Measurements from ENCODE around the gene ZCWPW1.

The ZCWPW1 gene

DNA sequence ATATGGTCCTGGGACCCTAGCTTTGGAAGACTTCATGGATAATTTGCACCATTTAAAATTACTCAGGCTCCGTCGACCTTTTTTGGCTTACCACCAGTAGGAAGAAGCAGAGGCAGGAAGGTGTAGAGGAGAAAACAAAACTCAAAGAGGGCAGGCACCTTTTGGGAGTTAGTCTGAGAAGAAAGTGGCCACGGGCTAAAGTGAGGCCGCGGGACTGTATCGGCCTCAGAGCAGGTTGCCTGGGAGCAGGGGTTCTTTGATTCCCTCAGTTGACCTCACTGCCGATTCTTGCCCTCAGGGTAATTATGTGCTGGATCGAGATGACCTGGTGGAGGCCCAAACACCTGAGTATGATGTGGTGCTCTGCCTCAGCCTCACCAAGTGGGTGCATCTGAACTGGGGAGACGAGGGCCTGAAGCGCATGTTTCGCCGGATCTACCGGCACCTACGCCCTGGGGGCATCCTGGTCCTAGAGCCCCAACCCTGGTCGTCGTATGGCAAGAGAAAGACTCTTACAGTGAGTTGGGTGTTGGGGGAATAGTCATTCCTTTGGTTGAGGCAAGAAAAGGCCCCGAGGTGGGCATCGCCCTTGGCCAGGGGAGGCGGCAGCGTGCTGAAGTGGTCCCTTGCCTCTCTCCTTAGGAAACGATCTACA, 4.2 kb upstream of the ZCWPW1 start:
- in situ Hi-C loops (cut with HindIII; ENCODE audit: low sequenced_read_pairs) = no loop called here

DNA sequence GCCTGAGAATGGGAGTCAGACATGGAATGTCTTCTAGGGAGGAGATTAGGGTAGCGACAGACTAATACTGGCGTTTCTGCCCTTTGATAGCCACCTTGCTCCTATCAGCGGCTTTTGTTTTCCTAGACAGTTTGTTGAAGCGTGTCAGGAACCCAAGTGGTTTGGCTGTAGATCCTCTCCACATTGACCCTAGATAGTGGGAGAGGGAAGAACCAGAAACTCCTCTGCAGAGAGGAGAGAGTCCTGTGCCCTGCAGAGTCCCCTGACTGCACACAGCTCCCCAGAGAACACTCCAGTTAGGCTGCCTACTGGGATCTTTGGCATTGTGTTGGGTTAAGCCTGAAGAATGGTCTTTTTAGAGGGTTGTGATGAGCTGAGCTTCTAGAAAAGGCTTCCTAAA, 3.5 kb upstream of the ZCWPW1 start:
- in situ Hi-C loops (cut with HindIII; ENCODE audit: low sequenced_read_pairs) = no loop called here

DNA sequence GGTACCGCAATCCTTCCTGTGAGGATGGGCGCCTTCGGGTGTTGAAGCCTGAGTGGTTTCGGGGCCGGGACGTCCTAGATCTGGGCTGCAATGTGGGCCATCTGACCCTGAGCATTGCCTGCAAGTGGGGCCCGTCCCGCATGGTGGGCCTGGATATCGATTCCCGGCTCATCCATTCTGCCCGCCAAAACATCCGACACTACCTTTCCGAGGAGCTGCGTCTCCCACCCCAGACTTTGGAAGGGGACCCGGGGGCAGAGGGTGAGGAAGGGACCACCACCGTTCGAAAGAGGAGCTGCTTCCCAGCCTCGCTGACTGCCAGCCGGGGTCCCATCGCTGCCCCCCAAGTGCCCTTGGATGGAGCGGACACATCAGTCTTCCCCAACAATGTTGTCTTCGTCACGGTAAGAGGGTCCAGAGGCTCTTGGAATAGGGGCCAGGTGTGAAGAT, 2.8 kb upstream of the ZCWPW1 start:
- in situ Hi-C loops (cut with HindIII; ENCODE audit: low sequenced_read_pairs) = no loop called here

DNA sequence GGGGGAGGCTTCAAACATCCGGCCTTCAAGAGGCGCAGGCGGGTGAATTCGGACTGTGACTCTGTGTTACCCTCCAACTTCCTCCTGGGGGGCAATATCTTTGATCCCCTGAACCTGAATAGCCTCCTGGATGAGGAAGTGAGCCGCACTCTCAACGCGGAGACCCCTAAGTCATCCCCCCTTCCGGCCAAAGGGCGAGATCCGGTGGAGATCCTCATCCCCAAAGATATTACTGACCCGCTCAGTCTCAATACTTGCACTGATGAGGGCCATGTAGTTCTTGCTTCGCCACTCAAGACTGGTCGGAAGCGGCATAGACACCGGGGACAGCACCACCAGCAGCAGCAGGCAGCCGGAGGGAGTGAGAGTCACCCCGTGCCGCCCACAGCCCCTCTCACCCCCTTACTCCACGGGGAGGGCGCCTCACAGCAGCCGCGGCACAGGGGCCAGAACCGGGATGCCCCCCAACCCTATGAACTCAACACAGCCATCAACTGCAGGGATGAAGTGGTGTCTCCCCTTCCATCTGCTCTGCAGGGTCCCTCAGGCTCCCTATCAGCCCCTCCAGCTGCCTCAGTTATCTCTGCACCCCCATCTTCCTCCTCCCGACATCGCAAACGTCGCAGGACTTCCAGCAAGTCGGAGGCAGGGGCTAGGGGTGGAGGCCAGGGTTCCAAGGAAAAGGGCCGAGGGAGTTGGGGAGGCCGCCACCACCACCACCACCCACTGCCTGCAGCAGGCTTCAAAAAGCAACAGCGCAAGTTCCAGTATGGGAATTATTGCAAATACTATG, 2.2 kb upstream of the ZCWPW1 start:
- in situ Hi-C loops (cut with HindIII; ENCODE audit: low sequenced_read_pairs) = no loop called here

DNA sequence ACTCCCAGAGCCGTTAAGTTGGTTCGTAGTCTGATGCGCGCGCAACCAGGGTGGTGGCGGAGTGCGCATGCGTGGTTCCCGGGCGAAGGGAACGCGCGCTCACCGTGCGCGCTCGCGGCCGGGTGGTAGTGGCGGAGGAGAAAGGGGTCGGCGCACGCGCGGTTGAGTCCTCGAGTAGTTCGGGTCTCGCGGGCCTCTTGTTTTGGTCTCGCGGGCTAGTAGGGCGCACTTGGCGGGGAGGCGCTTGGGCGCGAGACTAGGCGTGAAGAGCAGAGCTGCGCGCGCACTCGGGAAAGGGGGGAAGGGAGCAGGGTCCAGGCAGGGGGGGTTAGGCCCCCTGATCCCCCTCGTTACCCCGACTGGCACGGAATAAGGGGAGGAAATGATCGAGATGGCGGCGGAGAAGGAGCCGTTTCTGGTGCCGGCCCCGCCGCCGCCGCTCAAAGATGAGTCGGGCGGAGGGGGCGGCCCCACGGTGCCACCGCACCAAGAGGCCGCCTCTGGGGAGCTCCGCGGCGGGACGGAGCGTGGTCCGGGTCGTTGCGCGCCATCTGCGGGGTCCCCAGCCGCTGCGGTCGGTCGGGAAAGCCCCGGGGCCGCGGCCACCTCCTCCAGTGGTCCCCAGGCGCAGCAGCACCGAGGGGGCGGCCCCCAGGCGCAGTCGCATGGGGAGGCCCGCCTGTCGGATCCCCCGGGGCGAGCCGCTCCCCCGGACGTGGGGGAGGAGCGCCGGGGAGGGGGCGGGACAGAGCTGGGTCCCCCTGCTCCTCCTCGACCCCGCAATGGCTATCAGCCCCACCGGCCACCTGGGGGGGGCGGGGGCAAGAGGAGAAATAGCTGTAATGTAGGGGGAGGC, 1.4 kb upstream of the ZCWPW1 start, which contains the start of gene MEPCE:
MEPCE (plus strand) TSS at position 195 of the 856 bp plus-strand sequence; CDS start at position 383, 188 bp downstream.
- in situ Hi-C loops (cut with HindIII; ENCODE audit: low sequenced_read_pairs) = no loop called here

DNA sequence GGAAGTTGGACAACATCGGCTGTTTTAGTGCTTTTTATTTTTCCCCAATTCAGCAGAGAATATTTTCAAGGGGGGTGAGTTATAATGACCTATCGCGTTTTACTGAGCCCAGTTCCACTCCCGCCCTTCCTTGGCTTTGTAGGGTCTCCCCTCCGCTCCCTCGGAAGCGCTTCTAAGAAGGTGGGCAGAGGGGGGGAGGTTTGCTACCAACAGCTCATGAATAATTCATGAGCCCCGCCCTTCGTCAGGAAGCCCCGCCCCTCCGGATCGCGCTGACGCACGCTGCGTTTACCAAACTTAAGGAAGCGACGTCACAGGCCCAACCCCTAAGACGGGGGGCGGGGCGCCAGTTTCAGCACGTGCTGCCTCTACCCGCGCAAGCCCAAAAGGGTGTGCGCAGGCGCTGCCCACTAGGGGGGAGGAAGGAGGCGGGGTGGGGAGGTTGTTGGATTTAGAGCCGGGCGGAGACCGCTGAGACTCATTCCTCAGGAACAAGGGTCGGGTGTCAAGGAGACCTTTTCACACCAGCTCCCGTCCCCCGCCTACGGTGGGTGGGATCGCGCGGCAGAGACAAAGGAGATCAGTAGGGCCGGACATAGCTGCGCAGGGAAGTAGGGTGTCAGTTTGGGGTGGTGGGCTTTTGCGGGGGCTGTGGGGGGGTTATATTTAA, 599 bp upstream of the ZCWPW1 start:
- in situ Hi-C loops (cut with HindIII; ENCODE audit: low sequenced_read_pairs) = no loop called here

DNA sequence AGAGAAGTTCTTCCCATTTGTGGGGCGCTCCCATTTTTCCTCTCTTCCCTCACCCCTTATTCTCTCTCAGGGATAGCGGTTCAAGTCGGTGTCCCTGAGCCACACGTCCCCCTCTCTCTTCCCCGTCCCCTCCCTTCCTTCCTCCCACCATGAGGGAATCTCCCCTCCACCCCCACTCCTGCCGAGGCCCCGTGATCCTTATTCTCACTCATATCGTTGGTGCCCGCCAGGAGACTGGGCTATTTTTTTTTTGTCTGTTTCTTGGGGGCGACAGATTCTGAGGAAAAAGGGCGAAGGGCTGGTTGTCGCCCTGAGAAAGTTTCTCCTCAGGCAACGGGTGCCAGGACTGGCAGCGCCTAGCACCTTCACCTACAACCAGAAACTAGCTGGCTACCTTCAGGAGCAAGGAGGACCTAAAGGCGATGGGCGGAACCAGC, 723 bp downstream of the ZCWPW1 start:
- in situ Hi-C loops (cut with HindIII; ENCODE audit: low sequenced_read_pairs) = no loop called here

DNA sequence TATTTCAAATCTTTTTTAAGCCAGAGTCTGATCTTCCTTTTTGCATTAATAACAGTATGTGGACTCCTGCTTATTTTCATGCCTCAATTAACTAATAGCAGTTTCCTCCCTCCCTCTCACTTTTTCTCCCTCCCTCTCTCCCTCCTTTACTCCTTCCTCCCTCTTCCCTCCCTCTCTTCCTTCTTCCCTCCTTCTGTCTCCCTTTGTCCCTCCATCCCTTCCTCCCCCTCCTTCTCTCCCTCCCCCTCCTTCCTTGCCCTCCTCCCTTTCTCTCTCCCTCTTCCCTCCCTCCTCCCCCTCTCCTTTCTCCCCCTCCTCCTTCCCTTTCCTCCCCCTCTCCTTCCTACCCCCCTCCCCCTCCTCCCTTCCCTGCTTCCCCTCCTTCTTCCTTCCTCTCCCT, 2.0 kb downstream of the ZCWPW1 start:
- in situ Hi-C loops (cut with HindIII; ENCODE audit: low sequenced_read_pairs) = no loop called here

DNA sequence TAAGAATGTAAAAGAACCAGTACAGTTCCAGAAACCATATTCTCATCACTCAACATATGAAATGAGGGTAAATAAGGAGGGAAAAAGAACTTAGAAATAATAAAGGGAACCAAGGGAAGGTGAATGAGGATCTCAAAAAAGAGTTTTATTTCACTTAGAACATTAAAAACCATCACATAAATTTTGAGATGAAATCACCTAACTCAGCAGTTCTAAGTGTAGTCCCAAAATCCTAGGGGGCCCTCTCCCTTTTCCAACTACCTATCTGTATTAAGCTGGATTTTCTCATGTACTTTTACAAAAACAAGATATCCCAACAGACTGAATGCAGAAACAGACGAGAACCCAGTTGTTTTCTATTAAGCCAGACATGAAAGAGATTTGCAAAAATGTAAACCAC, 3.2 kb downstream of the ZCWPW1 start:
- in situ Hi-C loops (cut with HindIII; ENCODE audit: low sequenced_read_pairs) = no loop called here

DNA sequence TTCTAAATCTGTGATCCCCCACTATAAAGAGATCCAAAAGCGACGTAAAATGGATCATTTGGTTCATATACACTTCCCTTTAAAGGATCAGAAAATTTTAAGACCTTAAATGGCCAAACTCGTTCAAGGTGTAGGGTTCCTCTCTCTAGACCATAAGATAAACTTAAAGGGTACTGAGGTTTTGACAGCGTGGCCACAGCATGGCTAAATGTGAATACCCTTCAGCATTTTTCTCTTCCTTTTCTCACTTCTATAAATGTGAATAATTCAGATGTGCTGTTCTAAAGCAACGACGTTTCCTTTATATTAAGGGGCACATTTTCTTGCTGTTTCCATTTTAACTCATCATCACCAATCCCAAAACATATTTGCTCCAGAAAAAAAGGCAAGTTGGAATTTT, 5.2 kb downstream of the ZCWPW1 start:
- in situ Hi-C loops (cut with HindIII; ENCODE audit: low sequenced_read_pairs) = no loop called here

DNA sequence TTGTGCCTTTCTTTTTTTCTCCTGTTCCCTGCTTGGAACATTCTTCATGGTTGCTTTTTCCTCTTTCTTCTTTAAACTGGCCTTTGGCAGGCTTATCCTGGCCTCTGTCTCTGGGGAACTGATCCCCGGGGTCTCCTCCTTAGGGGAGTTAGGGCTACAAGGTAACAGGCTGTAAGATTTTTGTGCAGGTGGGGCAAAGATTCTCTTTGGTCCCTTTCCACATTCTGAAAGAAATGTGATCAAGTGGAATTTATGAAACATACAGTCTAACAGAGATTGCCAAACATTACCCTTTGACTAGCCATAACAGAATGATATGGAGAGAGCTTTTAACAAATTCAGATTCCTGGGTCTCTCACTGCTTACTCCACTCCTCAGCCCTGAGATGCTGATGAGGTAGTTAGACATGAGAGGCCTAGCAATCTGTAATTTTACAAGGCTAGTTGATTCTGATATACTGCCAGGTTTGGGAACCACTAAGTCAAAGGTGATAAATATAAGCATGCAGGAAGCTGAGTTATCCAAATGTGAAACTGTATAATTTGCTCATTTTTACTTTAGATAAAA, 8.8 kb downstream of the ZCWPW1 start:
- in situ Hi-C loops (cut with HindIII; ENCODE audit: low sequenced_read_pairs) = no loop called here

DNA sequence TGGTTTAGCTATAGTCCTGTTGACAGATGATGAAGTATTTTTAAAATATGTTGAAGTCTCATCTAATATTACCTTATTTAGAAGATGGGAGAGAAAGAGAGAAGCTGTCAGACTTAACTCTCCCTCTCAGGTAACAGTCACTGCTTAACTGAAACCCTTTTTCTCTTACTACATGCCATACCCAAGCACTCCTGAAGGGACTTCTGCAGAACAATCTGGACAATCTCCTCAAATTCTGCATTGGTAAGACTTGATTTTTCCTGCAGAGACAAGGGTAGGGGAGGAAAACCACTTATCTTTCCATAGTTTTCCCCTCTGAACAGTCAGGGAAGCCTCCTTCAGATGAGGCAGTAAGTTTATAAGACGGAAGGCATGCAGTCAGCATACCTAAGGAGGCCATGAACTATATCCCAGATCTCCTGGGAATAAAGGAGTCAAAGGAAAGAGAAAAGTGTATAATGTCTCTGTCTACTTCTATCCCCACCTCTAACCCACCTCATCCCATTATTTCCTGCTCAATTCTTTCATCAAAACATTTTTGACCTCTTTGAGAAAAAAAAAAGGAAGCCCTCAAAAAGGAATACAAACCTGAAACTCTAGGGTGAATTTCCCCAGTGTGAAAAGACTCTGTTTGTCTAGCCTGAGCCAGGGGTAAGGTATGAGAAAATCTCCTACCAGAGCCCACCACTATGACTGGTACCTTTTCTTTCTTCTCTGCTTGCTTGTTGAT, 9.4 kb downstream of the ZCWPW1 start:
- in situ Hi-C loops (cut with HindIII; ENCODE audit: low sequenced_read_pairs) = no loop called here

DNA sequence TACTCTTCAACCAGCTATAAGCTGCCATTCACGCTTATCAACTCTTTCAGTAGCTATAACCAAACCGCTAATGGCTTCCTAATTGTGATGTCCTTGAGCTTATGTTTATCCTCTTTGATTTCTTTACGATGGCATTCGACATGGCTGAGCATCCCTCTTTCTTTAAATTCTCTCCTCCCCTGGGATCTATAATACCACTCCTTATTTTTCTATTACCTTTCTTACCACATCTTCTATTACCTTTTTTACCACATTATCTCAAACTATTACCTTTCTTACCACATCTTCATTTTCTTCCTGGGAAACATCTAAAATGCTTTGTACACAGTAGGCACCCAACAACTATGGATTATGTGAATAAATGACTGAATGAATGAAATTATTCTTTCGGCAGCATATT, 13.1 kb downstream of the ZCWPW1 start:
- in situ Hi-C loops (cut with HindIII; ENCODE audit: low sequenced_read_pairs) = no loop called here

DNA sequence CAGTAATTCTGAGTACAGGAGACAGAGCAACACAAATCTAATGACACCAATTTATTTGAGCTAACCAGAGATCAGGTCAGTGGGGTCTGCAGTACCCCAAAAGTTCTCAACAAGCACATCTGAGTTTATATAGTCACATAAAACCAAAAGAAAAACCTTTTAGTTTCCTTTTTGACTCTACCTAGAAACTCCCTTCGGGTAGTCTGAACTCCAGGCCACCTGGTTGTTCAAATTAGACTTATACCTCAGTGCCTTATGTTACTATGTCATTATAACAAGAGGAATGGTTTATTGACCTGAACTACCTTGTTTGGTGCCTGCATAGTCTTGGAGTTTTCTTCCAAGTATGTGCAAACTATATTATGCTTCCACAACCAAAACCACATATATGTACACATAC, 14.6 kb downstream of the ZCWPW1 start:
- in situ Hi-C loops (cut with HindIII; ENCODE audit: low sequenced_read_pairs) = loop anchor here (5.0 kb wide), 1 partner anchor 67 kb away; no protein-coding TSS in a partner anchor

DNA sequence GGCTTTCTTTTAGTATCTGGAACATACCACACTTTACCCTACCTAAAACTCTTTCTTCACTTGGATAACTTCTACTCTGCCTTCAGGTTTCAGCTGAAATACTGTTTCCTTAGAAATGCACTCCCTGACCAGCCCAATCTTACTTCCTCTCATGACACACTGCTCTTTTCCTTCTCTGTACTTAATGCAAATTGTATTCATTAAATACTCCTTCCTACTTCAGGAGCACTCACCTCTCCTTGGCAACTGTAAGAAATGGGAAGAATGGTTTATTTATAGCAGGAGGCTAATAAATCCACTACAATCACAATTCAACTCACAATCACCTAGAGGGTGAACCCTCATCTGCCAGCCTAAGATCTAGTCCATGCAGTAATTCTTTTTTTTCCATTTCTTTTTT, 15.2 kb downstream of the ZCWPW1 start:
- in situ Hi-C loops (cut with HindIII; ENCODE audit: low sequenced_read_pairs) = loop anchor here (5.0 kb wide), 1 partner anchor 66 kb away; no protein-coding TSS in a partner anchor

DNA sequence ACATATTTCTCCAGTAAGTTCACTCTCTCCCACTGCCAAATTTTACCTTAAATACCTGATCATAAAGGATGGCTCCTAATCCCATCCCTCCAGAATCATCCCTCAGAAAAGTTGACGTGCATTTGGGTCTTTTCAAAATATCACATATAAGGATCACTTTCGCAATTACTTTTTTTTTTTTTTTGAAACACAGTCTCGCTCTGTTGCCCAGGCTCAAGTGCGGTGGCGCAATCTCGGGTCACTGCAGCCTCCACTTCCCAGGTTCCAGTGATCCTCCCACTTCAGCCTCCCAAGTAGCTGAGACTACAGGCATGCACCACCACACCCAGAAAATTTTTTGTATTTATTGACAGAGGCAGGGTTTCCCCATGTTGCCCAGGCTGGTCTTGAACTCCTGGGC, 17.4 kb downstream of the ZCWPW1 start:
- in situ Hi-C loops (cut with HindIII; ENCODE audit: low sequenced_read_pairs) = loop anchor here (5.0 kb wide), 1 partner anchor 64 kb away; no protein-coding TSS in a partner anchor

DNA sequence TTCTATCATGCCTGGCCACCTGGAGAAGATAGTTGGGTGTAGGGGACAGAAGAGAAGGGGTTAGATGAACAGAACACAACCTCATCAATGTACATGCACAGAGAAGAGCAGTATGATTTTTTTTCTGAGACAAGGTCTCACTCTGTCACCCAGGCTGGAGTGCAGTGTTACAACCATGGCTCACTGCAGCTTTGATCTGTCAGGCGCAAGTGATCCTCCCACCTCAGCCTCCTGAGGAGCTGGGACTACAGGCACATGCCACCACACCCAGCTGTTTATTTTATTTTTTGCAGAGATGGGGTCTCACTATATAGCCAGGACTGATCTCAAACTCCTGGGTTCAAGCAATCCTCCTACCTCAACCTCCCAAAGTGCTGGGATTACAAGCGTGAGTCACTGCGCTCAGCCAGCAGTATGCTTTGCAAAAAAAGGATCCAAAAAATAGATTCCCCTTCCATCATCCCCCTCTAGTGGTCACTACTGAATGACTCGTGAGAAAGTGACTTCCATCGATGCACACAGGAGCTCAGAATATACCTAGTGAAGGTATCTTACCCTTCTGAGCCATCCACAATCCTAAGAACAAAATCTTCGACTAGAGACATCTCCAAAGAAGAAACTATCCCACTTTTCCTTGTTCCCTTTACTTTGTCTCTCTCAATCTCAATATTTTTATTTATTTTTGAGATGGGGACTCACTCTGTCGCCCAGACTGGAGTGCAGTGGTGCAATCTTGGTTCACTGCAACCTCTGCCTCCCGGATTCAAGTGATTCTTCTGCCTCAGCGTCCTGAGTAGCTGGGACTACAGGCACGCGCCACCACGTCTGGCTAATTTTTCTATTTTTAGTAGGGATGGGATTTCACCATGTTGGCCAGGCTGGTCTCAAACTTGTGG, 21.0 kb downstream of the ZCWPW1 start:
- in situ Hi-C loops (cut with HindIII; ENCODE audit: low sequenced_read_pairs) = no loop called here

DNA sequence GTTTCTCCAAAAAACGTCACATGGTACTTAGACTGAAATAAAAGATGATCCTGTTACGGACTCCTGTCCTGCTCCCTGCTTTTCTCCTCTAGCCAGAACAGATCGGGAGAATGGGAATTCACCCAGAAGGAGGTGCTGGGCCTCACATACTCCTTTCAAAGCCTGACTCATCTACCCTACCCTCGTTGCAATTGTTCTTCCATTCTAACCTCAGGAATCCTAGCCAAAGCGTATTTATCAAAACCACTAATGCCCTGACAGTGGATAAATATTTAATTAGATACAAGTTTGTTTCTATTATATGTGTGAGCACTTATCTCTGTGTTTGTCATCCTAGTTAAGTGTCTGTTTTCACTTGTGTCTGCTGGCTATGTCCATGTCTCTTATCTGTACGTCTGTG, 21.7 kb downstream of the ZCWPW1 start:
- in situ Hi-C loops (cut with HindIII; ENCODE audit: low sequenced_read_pairs) = no loop called here

DNA sequence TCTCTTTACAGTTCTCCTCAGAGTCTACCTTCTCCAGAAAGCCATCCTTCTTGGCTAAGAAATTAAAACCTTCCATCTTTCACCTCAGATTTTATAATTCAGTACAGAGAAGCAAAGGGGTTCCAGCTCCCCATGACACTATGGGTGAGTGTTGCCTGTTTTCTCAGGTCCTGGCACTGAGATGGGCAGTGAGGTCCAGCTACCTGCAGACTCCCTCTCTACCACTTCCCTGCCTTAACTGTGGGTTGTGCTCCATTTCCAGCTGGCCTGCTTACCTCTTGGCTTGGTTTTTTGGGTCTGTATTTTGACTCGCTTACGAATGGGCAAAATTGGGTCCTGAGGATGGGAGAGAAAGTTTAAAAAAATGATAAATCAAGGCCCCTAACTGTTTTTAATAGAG, 26.3 kb downstream of the ZCWPW1 start:
- in situ Hi-C loops (cut with HindIII; ENCODE audit: low sequenced_read_pairs) = no loop called here
